GM23338 (cell line): ENCODE data around the gene NPDC1.

ENCODE experiments used
- CREB1 ChIP-seq: fragments of 250-450 bp; sonication (Bioruptor Pico); IDR thresholded peaks from 2 replicates; pipeline ENCODE4 v1.5.0; 2020; ENCODE audit warnings: low read depth, mild to moderate bottlenecking, moderate library complexity
- CTCF ChIP-seq, 2 experiments: fragments of 200-600 bp in 1 of 2; sonication (generic) in 1 of 2; conservative IDR thresholded peaks; 2 replicates each; pipeline versions ENCODE4 v1.5.1 to v1.6.1; 2016 to 2017; ENCODE audit warnings: antibody characterized with exemption in 2 of 2, low read depth in 2 of 2, mild to moderate bottlenecking in 2 of 2, moderate library complexity in 1 of 2
- EZH2 ChIP-seq: fragments of 200-600 bp; sonication (generic); IDR thresholded peaks from one replicate; pipeline ENCODE4 v1.8.0; 2017; ENCODE audit warnings: antibody characterized with exemption, mild to moderate bottlenecking, low read depth; ENCODE audit not compliant: unreplicated experiment
- EZH2phosphoT487 ChIP-seq: fragments of 200-600 bp; sonication (generic); IDR thresholded peaks from one replicate; pipeline ENCODE4 v1.8.1; 2018; ENCODE audit warnings: antibody characterized with exemption; ENCODE audit not compliant: unreplicated experiment
- JUNB ChIP-seq: IDR thresholded peaks from one replicate; pipeline ENCODE4 v1.6.1; 2016; ENCODE audit warnings: antibody characterized with exemption; ENCODE audit not compliant: unreplicated experiment
- NANOG ChIP-seq: IDR thresholded peaks from 2 replicates; pipeline ENCODE4 v1.6.1; 2016; ENCODE audit warnings: antibody characterized with exemption, borderline replicate concordance
- POLR2AphosphoS5 ChIP-seq: IDR thresholded peaks from 2 replicates; pipeline ENCODE4 v1.6.1; 2016; ENCODE audit warnings: antibody characterized with exemption, low read depth
- STAT1 ChIP-seq: IDR thresholded peaks from one replicate; pipeline ENCODE4 v1.6.1; 2016; ENCODE audit warnings: antibody characterized with exemption; ENCODE audit not compliant: unreplicated experiment
- ZNF331 ChIP-seq: fragments of 250-450 bp; sonication (Bioruptor Pico); IDR thresholded peaks from 2 replicates; pipeline ENCODE4 v1.5.0; 2020; ENCODE audit warnings: low read depth, mild to moderate bottlenecking, moderate library complexity
- TF ChIP-seq, protein P1 (sequence below): IDR thresholded peaks from 2 replicates; pipeline ENCODE4 v1.6.1; 2016; ENCODE audit warnings: antibody characterized with exemption
- TF ChIP-seq, protein P2 (sequence below): IDR thresholded peaks from one replicate; pipeline ENCODE4 v1.6.1; 2018; ENCODE audit warnings: antibody characterized with exemption; ENCODE audit not compliant: unreplicated experiment
- TF ChIP-seq, protein P3 (sequence below): fragments of 250-450 bp; sonication (Bioruptor Pico); IDR thresholded peaks from 2 replicates; pipeline ENCODE4 v1.5.0; 2020; ENCODE audit warnings: mild to moderate bottlenecking, moderate library complexity

DNA sequence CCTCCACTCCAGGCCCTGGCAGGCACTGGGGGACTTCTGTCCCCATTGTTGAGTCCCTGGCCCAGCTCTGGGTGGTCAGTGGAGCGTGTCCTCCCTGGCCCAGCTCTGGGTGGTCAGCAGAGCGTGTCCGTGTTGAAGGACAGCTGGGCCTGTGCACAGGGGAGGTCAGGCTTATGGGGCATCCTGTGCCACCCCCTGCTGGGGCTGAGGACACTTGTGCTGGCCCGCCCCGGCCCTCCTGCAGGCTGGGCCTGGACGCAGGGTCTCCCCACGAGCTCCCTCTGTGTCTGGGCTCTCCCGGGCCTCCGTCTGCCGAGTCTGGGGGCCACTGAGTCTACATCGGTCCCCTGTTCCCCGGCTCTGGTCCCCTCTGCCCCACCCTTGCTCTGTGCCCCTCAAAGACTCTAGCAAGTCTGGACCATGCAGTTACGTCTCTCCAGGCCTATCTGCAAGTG lies 38.1 kb downstream of the NPDC1 start:
- TF ChIP-seq CTCF (conservative IDR thresholded peaks at IDR 0.05; ENCODE audit: low read depth in 2 of 2) (no peak), POLR2AphosphoS5 (no peak), EZH2 (no peak), EZH2phosphoT487 (no peak), JUNB (no peak), NANOG (no peak), CREB1 (no peak), STAT1 (no peak), ZNF331 (CRISPR knock-in tag) (no peak)
- TF ChIP-seq, protein P1, sequence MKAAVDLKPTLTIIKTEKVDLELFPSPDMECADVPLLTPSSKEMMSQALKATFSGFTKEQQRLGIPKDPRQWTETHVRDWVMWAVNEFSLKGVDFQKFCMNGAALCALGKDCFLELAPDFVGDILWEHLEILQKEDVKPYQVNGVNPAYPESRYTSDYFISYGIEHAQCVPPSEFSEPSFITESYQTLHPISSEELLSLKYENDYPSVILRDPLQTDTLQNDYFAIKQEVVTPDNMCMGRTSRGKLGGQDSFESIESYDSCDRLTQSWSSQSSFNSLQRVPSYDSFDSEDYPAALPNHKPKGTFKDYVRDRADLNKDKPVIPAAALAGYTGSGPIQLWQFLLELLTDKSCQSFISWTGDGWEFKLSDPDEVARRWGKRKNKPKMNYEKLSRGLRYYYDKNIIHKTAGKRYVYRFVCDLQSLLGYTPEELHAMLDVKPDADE: no peak
- TF ChIP-seq, protein P2, sequence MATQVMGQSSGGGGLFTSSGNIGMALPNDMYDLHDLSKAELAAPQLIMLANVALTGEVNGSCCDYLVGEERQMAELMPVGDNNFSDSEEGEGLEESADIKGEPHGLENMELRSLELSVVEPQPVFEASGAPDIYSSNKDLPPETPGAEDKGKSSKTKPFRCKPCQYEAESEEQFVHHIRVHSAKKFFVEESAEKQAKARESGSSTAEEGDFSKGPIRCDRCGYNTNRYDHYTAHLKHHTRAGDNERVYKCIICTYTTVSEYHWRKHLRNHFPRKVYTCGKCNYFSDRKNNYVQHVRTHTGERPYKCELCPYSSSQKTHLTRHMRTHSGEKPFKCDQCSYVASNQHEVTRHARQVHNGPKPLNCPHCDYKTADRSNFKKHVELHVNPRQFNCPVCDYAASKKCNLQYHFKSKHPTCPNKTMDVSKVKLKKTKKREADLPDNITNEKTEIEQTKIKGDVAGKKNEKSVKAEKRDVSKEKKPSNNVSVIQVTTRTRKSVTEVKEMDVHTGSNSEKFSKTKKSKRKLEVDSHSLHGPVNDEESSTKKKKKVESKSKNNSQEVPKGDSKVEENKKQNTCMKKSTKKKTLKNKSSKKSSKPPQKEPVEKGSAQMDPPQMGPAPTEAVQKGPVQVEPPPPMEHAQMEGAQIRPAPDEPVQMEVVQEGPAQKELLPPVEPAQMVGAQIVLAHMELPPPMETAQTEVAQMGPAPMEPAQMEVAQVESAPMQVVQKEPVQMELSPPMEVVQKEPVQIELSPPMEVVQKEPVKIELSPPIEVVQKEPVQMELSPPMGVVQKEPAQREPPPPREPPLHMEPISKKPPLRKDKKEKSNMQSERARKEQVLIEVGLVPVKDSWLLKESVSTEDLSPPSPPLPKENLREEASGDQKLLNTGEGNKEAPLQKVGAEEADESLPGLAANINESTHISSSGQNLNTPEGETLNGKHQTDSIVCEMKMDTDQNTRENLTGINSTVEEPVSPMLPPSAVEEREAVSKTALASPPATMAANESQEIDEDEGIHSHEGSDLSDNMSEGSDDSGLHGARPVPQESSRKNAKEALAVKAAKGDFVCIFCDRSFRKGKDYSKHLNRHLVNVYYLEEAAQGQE: no peak
- TF ChIP-seq, protein P3, sequence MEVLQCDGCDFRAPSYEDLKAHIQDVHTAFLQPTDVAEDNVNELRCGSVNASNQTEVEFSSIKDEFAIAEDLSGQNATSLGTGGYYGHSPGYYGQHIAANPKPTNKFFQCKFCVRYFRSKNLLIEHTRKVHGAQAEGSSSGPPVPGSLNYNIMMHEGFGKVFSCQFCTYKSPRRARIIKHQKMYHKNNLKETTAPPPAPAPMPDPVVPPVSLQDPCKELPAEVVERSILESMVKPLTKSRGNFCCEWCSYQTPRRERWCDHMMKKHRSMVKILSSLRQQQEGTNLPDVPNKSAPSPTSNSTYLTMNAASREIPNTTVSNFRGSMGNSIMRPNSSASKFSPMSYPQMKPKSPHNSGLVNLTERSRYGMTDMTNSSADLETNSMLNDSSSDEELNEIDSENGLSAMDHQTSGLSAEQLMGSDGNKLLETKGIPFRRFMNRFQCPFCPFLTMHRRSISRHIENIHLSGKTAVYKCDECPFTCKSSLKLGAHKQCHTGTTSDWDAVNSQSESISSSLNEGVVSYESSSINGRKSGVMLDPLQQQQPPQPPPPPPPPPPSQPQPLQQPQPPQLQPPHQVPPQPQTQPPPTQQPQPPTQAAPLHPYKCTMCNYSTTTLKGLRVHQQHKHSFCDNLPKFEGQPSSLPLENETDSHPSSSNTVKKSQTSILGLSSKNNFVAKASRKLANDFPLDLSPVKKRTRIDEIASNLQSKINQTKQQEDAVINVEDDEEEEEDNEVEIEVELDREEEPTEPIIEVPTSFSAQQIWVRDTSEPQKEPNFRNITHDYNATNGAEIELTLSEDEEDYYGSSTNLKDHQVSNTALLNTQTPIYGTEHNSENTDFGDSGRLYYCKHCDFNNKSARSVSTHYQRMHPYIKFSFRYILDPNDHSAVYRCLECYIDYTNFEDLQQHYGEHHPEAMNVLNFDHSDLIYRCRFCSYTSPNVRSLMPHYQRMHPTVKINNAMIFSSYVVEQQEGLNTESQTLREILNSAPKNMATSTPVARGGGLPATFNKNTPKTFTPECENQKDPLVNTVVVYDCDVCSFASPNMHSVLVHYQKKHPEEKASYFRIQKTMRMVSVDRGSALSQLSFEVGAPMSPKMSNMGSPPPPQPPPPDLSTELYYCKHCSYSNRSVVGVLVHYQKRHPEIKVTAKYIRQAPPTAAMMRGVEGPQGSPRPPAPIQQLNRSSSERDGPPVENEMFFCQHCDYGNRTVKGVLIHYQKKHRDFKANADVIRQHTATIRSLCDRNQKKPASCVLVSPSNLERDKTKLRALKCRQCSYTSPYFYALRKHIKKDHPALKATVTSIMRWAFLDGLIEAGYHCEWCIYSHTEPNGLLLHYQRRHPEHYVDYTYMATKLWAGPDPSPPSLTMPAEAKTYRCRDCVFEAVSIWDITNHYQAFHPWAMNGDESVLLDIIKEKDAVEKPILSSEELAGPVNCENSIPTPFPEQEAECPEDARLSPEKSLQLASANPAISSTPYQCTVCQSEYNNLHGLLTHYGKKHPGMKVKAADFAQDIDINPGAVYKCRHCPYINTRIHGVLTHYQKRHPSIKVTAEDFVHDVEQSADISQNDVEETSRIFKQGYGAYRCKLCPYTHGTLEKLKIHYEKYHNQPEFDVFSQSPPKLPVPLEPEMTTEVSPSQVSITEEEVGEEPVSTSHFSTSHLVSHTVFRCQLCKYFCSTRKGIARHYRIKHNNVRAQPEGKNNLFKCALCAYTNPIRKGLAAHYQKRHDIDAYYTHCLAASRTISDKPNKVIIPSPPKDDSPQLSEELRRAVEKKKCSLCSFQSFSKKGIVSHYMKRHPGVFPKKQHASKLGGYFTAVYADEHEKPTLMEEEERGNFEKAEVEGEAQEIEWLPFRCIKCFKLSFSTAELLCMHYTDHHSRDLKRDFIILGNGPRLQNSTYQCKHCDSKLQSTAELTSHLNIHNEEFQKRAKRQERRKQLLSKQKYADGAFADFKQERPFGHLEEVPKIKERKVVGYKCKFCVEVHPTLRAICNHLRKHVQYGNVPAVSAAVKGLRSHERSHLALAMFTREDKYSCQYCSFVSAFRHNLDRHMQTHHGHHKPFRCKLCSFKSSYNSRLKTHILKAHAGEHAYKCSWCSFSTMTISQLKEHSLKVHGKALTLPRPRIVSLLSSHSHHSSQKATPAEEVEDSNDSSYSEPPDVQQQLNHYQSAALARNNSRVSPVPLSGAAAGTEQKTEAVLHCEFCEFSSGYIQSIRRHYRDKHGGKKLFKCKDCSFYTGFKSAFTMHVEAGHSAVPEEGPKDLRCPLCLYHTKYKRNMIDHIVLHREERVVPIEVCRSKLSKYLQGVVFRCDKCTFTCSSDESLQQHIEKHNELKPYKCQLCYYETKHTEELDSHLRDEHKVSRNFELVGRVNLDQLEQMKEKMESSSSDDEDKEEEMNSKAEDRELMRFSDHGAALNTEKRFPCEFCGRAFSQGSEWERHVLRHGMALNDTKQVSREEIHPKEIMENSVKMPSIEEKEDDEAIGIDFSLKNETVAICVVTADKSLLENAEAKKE (CRISPR knock-in tag): no peak
